HG02884 (cell line): ENCODE measurements around the gene KLRC4.
"Not testable (repeated sequence)": the region's sequence is repeated elsewhere in the genome, so short reads cannot be mapped to it uniquely, and the experiment has no call there.

Source experiments
- ATAC-seq: cut with Tn5 transposase; IDR thresholded peaks from one replicate; pipeline ENCODE4 v1.9.1; 2021; ENCODE audit warnings: mild to moderate bottlenecking, moderate library complexity; ENCODE audit not compliant: unreplicated experiment

KLRC4 gene

DNA sequence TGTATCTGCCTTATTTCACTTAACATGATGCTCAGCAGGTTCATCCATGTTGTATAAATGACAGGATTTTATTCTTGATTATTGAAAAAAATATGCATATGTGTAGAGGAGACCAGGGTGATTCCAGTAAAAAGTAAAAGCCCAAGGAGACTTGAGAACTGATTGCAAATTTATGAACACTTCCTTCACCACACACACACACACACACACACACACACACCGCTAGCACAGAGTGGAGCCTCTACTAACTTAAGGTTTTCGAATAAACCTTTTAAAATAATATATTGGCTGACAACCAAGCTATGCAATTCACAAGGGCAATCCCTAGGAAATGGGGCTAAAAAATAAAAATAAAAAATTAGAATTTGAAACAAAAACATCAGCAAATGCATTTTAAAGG lies 11.4 kb downstream of the KLRC4 start:
- no peak for ATAC-seq

DNA sequence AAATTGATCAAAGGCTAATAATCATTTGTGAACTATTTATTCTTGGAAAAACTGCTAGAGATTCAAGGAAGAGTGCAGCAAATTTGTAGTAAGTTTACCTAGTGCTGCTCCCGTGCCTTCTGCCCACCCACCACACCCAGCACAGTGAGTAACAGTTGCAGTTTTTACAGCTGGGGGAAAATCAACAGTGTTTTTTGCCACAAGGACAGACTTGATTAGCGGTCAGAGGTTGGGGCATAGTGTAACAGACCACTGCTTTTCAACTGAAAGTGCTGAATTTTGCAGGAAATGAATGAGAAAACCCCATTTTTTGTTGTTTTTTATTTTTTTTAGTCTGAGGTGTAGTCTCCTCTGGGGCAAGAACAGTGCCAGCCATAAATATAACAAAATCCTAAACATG lies 12.3 kb downstream of the KLRC4 start:
- ATAC-seq = no peak

DNA sequence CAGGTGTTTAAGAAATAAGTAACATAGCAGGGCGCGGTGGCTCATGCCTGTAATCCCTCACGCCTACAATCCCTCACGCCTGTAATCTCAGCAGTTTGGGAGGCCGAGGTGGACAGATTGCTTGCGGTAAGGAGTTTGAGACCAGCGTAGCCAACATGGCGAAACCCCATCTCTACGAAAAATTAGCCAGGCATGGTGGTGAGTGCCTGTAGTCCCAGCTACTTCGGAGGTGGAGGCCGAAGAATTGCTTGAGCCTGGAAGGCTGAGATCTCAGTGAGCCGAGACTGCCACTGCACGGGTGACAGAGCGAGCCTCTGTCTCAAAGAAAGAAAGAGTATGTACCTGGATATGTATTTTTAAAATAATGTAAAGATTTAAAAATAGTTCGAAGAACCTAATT lies 13.4 kb downstream of the KLRC4 start:
- ATAC-seq = not testable (repeated sequence)

DNA sequence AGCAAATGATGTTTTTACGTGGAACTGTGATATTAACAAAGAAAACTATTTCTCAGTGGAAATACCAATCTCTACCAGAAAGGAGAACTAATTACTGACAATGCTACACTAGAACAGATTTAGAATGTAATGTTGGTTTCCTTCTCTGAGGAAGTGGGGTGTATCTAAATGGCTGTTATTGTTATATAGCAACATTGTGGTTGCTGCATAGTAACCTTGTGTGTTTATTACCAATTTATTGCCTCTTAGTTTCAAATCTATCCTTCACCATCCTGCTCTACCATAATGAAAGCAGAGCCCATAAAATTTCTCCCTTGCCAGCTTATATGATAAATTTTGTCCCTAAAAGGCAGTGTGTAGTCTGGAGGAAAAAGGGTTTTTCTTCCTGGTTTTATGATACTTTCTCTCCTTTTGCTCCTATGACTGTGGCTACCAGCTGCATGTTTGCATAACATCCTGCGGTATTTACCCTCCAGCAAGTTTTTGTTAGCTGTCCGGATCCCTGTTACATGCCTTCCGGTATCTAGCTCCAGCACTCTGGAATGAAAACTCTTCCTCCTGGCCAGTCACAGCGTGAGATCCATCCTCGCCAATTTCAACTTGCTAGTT lies 14.1 kb downstream of the KLRC4 start:
- peak; percentile 87 for ATAC-seq

DNA sequence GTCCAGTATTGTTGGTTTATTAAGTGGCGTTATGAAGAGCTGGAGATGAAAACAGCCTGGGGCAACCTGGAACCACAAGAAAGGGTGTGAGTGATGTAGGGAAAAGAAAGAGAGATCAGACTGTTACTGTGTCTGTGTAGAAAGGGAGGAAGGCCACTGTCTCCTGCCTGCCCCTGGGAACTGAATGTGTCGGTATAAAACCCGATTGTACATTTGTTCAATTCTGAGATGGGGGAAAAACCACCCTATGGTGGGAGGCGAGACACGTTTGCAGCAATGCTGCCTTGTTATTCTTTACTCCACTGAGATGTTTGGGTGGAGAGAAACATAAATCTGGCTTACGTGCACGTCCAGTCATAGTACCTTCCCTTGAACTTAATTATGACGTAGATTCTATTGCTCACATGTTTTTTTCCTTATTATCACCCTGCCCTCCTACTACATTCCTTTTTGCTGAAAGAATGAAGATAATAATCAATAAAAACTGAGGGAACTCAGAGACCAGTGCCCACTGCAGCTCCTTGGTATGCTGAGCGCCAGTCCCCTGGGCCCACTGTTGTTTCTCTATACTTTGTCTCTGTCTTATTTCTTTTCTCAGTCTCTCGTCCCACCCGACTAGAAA lies 14.9 kb downstream of the KLRC4 start:
- ATAC-seq = not testable (repeated sequence)

DNA sequence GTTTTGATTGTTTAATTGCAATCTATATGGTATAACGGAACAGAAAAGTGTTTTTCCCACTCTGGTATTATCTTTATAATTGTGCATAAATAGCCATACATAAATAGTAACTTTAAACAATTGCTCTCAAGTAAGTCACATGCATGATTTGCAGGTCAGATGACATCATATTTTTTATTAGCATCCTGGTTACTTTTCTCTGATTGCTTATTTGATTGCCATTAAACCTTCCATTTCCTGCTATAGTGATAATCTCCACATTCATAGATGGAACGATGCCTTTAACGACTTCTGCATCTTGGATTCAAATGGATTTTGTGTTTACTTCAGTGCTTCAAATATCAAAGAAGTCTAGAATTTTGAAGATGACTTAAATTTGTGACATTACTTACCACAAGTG lies 16.3 kb downstream of the KLRC4 start:
- no peak for ATAC-seq

DNA sequence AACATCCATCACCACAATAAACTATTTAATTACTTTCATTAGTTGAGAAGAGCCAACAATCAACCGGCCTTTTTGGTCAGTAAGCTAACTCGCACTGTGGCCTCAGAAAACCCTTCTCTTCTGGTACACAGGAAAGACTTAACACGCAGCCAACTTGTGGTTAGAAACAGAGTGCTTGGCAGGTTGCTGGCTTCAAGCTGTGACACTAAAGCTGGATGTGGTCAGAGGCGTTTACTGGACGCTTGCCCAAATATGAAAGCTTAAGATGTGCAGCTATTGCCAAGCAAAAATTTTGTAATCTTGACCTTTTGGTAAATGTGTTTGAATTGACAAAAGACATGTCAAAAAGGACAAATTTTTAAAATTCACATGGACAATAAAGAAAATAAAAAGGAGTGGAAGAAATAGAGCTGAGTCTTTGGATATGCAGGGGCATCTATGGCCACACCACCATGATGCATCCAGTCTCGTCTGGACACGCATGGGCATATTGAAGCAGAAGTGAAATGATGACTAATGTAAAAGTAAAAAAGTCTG lies 17.1 kb downstream of the KLRC4 start:
- peak; percentile 44 for ATAC-seq

DNA sequence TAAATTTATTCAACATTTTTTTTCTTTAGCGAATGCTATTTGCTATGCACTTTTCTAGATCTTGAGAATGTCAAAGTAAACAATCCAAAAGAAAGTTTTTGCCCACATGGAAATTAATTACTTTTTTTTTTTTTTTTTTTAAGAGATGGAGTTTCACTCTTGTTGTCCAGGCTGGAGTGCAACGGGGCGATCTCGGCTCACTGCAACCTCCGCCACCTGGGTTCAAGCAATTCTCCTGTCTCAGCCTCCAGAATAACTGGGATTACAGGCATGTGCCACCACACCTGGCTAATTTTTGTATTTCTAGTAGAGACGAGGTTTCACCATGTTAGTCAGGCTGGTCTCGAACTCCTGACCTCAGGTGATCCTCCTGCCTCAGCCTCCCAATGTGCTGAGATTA lies 18.6 kb downstream of the KLRC4 start:
- not testable (repeated sequence) for ATAC-seq

DNA sequence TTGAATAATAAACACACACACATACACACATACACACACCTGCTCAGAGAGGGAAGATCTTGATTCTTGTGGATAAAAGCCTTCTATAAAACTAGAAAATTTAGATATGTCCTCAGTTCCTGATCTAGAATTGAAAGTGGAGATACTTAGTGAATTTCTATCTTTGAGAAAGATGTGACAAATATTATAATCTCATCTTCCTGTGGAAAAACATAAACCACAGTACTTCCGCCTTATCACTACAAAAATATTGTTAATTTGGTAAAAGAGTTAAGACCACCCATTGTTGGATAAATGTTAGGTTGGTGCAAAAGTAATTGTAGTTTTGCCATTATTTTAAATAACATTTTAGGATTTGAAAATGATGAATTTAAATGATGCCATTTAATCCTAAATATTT lies 19.7 kb downstream of the KLRC4 start, which contains the start of gene KLRK1:
Gene KLRK1, minus strand, starts transcription at position 138 of the 400 bp plus-strand sequence. CDS start 1,231 bp downstream, outside the sequence.
- ATAC-seq = no peak

DNA sequence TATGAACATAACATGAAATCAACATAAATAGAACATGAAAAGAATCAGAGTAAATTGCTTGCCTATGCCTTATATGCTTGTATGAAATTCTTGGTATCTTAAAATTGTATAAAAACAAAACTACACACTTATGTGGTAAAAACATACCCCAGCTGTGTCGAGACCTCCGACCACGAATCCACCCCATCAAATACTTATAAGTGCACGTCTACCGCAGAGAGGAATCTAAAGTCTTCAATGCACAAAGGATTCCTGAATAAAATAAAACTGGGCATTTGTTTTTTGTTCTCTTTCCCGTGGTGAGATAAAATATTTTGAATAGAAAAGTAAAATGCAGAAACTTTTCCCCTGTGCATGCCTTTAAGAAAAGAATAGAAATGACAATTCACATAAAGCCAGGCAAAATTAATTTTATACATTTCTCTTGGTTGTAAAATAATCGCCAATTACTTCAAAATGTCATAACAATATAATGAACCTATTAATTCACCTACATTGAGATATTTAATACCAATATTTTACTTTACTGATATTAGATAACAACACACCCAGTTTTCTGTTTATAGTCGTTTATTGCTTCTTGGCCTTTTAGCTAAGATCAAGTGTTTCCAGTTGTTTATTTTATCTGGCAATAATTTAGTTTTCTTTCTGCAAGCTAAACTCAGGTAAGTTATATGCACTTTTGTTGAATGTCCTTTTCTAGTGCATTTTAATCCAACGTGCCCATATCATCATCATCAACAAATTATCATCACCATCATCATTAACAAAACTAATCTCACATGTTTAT lies 20.7 kb downstream of the KLRC4 start:
- no peak for ATAC-seq

DNA sequence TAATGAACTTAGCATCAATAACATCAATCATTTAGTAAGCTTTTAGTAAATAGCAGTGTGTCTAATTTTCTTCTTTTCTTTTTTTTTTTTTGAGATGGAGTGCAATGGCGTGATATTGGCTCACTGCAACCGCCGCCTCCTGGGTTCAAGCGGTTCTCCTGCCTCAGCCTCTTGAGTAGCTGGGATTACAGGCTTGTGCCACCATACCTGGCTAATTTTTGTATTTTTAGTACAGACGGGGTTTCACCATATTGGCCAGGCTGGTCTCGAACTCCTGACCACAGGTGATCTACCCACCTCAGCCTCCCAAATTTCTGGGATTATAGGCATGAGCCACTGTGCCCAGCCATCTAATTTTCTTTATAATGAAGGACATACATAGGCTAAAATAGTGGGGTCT lies 22.1 kb downstream of the KLRC4 start:
- ATAC-seq = not testable (repeated sequence)

DNA sequence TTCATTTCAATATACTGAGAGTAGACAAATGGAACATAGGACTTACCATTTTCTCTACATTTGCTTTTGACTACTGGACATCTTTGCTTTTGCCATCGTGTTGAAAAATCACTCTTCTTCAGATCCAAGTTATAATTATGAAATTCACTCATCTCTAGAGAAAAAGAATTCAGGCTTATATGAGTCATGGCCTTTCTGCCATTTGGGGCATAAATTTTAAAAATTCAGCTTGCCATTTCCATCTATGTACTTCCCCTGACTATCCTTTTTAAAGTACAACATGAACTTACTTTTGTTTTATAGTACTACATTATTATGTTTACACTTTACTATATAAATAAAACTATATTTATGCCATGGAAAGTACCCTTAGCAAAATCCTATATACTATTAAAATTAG lies 22.7 kb downstream of the KLRC4 start:
- ATAC-seq = no peak

DNA sequence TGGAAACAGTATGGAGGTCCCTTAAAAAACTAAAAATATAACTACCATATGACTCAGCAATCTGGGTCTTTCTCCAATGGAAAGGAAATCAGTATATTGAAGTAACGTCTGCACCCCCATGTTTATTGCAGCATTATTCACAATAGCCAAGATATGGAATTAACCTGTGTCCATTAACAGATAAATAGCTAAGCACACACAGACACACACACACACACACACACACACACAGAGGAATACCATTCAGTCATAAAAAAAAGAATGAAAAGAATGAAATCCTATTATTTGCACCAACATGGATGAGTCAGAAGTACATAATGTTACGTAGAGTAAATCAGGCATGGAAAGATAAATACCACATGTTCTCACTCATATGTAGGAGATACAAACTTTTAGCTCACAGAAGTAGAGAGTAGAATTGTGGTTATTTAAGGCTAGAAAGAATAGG lies 24.4 kb downstream of the KLRC4 start:
- ATAC-seq = no peak

DNA sequence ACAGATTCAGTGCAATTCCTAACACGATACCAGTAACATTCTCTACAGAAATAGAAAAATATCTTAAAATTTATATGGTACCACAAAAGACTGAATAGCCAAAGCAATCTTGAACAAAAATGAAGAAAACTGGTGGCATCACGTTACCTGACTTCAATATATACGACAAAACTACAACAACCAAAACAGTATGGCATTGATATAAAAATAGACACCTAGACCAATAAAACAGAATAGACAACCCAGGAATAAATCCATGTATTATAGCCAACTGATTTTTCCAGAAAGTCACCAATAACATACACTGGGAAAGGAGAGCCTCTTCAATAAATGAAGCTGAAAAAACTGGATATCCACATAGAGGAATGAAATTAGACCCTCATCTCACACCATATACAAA lies 25.4 kb downstream of the KLRC4 start:
- ATAC-seq = no peak

DNA sequence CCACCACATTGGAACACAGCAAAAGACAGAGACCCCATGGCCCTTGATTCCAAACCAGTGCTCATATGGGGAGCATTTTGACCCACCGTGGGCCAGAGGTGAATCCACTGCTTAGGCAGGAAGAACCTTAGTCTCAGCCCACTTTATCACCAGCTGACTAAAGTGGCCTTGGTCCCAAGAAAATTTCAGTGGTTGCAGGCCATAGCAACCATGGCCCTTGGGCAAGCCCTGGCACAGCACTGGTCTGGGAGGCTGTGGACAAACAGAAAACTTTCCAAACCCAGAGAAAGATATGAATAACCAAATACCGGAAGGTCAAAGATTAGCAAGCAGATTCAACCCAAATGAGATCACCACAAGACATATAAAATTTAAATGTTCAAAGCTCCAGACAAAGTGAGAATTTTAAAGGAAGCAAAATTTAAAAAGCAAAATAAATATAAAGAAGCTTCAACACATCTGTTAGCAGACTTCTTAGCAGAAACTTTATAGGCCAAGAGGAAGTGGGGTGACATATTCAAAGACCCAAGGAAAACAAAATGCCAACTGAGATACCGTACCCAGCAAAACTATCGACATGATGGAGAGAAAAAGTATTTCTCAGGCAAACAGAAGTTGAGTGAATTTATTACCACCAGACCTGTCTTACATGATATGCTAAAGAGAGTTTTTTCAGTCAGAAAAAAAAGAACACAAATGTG lies 27.5 kb downstream of the KLRC4 start:
- ATAC-seq = no peak

DNA sequence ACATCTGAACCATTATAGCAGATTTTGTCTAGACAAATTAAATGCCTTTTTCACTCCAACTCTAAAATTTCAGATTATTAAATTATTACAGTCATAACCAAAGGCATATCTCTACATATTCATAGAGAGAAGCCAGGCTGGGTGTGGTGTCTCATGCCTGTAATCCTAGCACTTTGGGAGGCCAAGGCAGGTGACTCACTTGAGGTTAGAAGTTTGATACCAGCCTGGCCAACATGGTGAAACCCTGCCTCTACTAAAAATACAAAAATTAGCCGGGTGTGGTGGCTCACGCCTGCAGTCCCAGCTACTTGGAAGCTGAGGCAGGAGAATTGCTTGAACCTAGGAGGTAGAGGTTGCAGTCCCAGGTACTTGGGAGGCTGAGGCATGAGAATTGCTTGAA lies 30.8 kb downstream of the KLRC4 start:
- ATAC-seq = not testable (repeated sequence)

DNA sequence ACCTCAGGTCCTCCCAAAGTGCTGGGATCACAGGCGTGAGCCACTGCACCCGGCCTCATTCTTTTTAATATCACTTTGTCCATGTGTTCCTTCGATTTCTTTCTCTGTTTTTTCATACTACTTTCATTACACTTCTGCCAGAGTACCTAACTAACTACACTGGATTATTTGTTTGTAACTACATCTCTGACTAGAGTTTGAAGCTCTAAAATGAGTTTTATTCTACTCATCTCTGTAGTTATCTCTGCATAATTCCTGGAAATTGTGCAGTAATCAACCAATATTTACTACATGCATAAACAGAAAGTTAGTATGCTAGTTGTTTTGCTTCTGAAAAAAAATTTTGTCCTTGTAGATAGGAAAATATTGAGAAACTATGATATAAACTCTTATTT lies 34.9 kb downstream of the KLRC4 start:
- no peak for ATAC-seq

DNA sequence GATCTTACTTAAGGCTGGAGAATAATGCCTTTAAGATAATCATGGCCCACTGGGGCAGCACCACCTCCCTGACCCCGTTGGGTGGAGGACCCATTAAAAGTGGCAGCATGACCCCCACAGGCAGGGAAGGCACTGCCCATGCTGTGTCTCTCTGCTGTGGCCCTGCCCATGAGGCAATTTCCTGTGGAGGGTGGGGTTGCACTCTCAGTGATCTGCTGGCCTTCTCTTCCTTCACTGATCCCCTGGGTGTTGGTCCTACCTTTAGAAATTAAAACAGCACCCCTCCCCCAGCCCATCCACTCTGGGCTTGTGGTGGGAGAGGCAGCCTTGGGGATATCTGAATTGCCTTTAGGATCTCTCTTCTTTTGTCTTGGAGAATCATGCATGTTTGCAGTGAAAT lies 37.0 kb downstream of the KLRC4 start:
- no peak for ATAC-seq

DNA sequence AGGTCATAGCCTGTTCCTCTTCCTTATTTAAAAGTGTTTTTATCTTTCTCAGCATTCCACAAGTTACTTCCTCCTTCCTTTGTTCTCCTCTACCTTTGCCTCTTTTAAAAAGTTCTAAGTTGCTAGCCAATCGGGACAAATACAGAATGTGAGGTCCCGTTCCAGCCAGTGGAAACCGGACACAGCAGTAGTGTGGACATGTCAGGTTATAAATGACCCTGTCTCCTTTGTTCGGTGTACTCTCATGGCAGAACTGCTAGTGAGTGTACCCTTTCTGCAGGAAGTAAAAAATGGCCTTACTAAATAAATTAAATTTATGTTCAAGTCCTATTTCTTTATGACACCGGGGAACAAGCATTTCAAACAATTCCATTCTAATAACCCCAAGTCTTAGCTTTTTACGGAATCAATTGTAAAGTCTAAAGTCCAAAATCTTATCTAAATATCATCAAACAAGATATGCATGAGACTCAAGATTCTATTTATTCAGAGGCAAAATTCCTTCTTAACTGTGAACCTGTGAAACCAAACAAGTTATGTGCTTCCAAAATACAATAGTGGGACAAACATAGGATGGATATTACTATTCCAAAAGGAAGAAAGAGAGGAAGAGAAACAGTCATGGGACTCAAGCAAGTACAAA lies 37.5 kb downstream of the KLRC4 start:
- ATAC-seq = not testable (repeated sequence)

DNA sequence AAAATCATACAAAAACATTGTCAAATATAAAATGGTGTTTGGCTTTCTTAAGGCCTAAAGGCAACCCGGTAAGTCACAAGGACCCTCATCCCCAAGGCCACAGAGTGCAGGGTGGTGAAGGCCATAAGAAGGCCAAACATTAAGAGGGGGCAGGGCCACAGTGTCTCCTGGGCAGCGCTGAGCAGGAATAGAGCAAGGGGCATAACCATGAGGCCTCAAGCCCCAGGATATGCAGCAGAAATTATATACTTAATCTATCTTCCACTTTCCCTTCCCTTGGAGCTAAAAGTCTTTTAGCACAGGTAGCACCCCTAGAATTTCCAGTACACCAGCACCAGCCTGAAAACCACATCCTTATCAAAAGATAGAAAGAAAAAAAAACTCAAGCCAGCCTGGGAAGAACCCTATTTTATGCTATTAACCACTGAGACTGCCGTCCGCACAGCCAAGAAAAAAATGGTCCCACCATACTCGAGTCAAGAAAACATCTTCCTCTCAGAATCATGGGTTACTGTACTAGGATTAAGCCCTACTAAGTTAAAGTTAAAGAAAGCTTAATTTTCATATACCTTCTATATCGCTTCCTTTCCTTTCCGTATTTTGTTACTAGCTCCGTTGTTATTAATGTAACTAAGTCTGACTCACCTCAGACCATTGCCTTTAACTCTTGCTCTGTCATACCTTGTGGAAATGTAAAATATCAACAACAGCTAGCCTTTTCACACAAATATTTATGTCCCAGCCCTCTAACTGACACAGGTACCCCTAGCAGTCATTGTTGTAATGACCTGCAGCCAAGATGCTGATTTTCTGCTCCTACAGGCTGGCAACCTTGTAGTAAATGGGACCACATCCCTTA lies 39.8 kb downstream of the KLRC4 start:
- ATAC-seq = no peak
